HFFc6 (cell line): ENCODE data around the gene ABCC9. TPM values are rescaled to one million over a fixed set of nuclear protein-coding genes. Genes with fewer than 3 reads are reported as not detected.

Experiments used
- DNase-seq: peaks from one replicate; pipeline ENCODE4 v3.0.0-alpha.2; 2018
- H3K27ac Mint-ChIP-seq: 2 replicates; pipeline ENCODE4 v1.8.0; 2020; ENCODE audit warnings: mild to moderate bottlenecking, mixed read lengths
- H3K27me3 Mint-ChIP-seq: 2 replicates; pipeline ENCODE4 v1.8.0; 2021; ENCODE audit warnings: mild to moderate bottlenecking, moderate library complexity, mixed read lengths; ENCODE audit not compliant: insufficient read depth
- H3K36me3 Mint-ChIP-seq: 2 replicates; pipeline ENCODE4 v1.8.0; 2021; ENCODE audit warnings: low read depth, mixed read lengths
- H3K4me1 Mint-ChIP-seq: 2 replicates; pipeline ENCODE4 v1.8.0; 2020; ENCODE audit warnings: low read depth, mixed read lengths
- H3K4me3 Mint-ChIP-seq: 2 replicates; pipeline ENCODE4 v1.8.0; 2020; ENCODE audit warnings: mild to moderate bottlenecking, moderate library complexity, mixed read lengths
- H3K9me3 Mint-ChIP-seq: 2 replicates; pipeline ENCODE4 v1.8.0; 2020; ENCODE audit warnings: mild to moderate bottlenecking, mixed read lengths
- total RNA-seq, 6 experiments: library from RNA; stranded (reverse); fragmentation: NEBNext Ultra II Directional; extraction: Animal tissue kit (Norgen Biotek cat#: 25700); gene quantifications; 2 replicates in 1 of 6; 3 replicates in 5 of 6; pipeline ENCODE4 v1.2.3, GENCODE V29; 2021
- TF ChIP-seq, protein P1 (sequence below): fragments of 200-600 bp; sonication (generic); IDR thresholded peaks from 2 replicates; pipeline ENCODE4 v1.5.0; 2021; ENCODE audit warnings: antibody characterized with exemption, mild to moderate bottlenecking

Gene ABCC9
- total RNA-seq, 6 experiments from 2014 or later: 0.81 to 9.7 (median 8.2) TPM

DNA sequence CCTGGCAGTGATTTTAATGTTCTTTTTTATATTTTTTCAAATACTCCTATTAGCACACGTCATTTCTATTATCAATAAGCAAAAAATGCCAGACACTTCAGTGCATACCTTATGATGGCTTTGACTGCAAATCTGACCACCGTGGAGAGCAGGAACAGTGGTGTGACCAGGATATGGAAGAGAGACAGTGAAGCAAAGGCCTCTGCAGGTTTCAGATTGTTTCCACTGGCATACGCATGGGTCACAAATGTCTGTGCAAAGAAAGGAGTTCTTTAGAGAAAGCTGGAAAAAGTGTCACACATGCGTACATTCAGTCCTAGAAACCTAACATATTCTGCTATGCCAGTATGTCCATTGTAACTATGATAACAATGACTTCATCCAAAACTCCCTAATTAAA lies 47.3 kb downstream of the ABCC9 start:
- H3K9me3 Mint-ChIP-seq: peaks cover 4% of the 10 kb centered on the region; the same call in 1 of the 2 replicates
- no peaks in the 10 kb centered on the region; the same call in 1 of the 2 replicates for H3K4me1 Mint-ChIP-seq
- no peak overlapping the region for H3K4me3 Mint-ChIP-seq
- no peak for DNase-seq
- H3K36me3 Mint-ChIP-seq: no peaks in the 10 kb centered on the region
- H3K27ac Mint-ChIP-seq: no peak overlapping the region
- H3K27me3 Mint-ChIP-seq: no peaks in the 10 kb centered on the region
- TF ChIP-seq, protein P1, sequence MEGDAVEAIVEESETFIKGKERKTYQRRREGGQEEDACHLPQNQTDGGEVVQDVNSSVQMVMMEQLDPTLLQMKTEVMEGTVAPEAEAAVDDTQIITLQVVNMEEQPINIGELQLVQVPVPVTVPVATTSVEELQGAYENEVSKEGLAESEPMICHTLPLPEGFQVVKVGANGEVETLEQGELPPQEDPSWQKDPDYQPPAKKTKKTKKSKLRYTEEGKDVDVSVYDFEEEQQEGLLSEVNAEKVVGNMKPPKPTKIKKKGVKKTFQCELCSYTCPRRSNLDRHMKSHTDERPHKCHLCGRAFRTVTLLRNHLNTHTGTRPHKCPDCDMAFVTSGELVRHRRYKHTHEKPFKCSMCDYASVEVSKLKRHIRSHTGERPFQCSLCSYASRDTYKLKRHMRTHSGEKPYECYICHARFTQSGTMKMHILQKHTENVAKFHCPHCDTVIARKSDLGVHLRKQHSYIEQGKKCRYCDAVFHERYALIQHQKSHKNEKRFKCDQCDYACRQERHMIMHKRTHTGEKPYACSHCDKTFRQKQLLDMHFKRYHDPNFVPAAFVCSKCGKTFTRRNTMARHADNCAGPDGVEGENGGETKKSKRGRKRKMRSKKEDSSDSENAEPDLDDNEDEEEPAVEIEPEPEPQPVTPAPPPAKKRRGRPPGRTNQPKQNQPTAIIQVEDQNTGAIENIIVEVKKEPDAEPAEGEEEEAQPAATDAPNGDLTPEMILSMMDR: no peak

DNA sequence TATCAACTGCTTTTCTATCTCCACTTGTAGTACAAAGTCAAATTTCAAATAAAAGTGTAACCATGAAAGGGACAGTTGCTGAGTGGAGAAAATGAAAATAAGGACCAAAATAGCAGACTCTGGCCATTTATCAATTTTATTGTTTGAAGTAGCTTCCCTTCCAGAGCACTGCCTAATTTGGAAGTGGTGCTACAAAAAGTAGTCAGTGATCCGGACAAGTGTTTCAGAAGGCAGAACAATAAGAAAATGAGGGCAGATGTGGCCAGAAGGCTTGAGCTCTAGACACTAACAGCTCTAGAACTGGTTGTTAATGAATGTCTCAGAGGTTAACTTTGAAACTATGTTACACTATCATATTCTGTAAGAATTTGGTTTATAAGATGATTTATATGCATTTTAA lies 48.9 kb downstream of the ABCC9 start:
- peaks cover 4% of the 10 kb centered on the region; the same call in 1 of the 2 replicates for H3K9me3 Mint-ChIP-seq
- TF ChIP-seq, protein P1: no peak
- H3K4me1 Mint-ChIP-seq: no peaks in the 10 kb centered on the region; the same call in 1 of the 2 replicates
- DNase-seq: no peak
- no peak overlapping the region for H3K27ac Mint-ChIP-seq
- H3K27me3 Mint-ChIP-seq: no peaks in the 10 kb centered on the region
- no peaks in the 10 kb centered on the region for H3K36me3 Mint-ChIP-seq
- H3K4me3 Mint-ChIP-seq: no peak overlapping the region

DNA sequence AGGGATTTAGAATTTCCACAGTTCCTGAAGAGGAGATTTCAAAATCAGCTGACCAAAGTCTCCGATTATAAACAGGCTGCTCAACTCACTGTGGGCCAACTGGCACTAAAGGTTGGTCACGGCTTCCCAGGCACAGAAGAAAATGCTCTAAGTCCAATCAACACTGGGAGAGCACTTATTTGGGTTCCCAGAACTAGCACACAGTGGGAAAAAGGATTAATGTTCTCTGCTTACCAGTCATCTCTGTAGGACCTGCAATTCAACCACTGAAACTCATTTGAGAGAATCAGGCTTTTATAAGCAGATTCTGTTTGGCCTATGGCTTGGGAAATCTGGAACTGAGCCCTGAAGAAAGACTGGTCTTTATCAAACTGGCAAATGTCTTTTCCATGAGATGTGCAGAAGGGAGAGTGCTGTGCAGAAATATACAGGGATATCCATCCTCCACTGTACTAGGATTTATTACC lies 49.4 kb downstream of the ABCC9 start:
- H3K4me3 Mint-ChIP-seq: no peak overlapping the region
- H3K27me3 Mint-ChIP-seq: no peaks in the 10 kb centered on the region
- DNase-seq: no peak
- no peak overlapping the region for H3K27ac Mint-ChIP-seq
- H3K9me3 Mint-ChIP-seq: peaks cover 4% of the 10 kb centered on the region; the same call in 1 of the 2 replicates
- H3K4me1 Mint-ChIP-seq: no peaks in the 10 kb centered on the region; the same call in 1 of the 2 replicates
- TF ChIP-seq, protein P1: no peak
- H3K36me3 Mint-ChIP-seq: no peaks in the 10 kb centered on the region

DNA sequence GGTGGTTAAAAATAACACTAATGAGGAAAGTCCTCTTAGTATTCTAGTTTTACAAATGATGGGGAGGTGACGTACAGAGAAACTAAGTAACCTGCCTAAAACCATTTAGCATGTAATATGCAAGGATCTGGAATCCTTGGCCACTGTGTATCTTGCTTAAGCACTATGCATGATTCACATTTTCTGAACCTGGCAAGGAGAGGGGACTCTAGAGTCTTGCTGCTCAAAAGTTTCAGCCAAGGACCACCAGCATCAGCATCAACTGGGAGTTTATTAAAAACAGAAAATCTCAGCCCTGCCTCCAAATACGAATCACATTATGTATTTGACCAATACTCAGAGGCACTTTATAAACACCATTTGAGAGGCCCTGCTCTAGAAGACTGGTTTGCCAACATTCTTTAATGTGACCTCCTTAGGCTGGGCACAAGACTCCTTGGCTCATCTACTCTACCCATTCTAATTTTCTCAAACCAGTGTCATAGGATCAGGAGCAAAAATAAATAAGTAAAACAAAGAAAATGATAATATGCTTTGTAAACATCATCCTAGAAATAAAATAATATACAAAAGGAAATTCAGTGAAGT lies 52.9 kb downstream of the ABCC9 start:
- peaks cover 4% of the 10 kb centered on the region; the same call in 1 of the 2 replicates for H3K9me3 Mint-ChIP-seq
- TF ChIP-seq, protein P1: no peak
- H3K27ac Mint-ChIP-seq: no peak overlapping the region
- no peaks in the 10 kb centered on the region for H3K4me1 Mint-ChIP-seq
- DNase-seq: no peak
- H3K4me3 Mint-ChIP-seq: no peak overlapping the region
- H3K27me3 Mint-ChIP-seq: no peaks in the 10 kb centered on the region
- H3K36me3 Mint-ChIP-seq: no peaks in the 10 kb centered on the region

DNA sequence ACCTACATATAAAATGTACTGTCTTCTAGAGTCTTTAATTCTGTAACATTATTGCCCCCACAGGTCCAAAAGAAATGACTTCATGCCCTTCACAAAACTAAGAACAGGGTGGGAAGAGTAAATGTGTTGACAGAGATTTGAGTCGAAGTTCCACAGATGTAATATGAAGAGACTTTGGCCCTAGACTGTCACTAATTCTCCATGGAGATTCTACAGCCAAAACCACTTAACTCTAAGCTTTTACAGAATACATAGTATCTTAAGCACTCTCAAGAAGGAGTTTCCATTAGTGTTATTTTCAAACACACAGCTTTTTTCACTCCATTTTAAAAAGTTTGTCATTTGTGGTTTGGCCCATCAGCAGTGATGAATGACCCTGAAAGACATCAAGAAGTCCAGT lies 56.3 kb downstream of the ABCC9 start:
- DNase-seq: no peak
- H3K4me3 Mint-ChIP-seq: no peak overlapping the region
- H3K27ac Mint-ChIP-seq: no peak overlapping the region

More for the DNA sequence above, 56.3 kb downstream of the ABCC9 start:
- TF ChIP-seq, protein P1: no peak
- Mint-ChIP-seq H3K4me1 (no peaks in the 10 kb centered on the region), H3K27me3 (no peaks in the 10 kb centered on the region), H3K9me3 (peaks cover 4% of the 10 kb centered on the region; the same call in 1 of the 2 replicates), H3K36me3 (no peaks in the 10 kb centered on the region; the same call in 1 of the 2 replicates)
